Stomach (tissue), 4 donors: ENCODE results near the gene MARCHF3.

Experiments used
- CTCF ChIP-seq, 7 experiments: fragments of 450-650 bp in 4 of 7; fragments of 200-600 bp in 3 of 7; sonication (generic) in 3 of 7; IDR thresholded peaks; one replicate each; pipeline ENCODE4 v1.5.1; 2016 to 2019; ENCODE audit warnings: antibody characterized with exemption in 7 of 7, control low read depth in 2 of 7, mild to moderate bottlenecking in 1 of 7
- POLR2A ChIP-seq, 4 donors: fragments of 450-650 bp; IDR thresholded peaks; one replicate each; pipeline ENCODE4 v1.6.1; 2016; ENCODE audit warnings: antibody characterized with exemption in 4 of 4, control low read depth in 2 of 4, mild to moderate bottlenecking in 1 of 4, moderate library complexity in 1 of 4

GRCh38 chr5:126926187-126926586, 104.2 kb downstream of the MARCHF3 start:
- TF ChIP-seq CTCF (IDR thresholded peaks at IDR 0.05) = no peak
- no peak for TF ChIP-seq POLR2A (IDR thresholded peaks at IDR 0.05)
